GM12874 (cell line): ENCODE data around the gene GALNT2.

ENCODE experiments used
- TF ChIP-seq, protein P1 (sequence below): IDR thresholded peaks from 2 replicates; pipeline ENCODE4 v1.5.1; 2011; ENCODE audit warnings: low read depth, mild to moderate bottlenecking, control low read depth, low read length, moderate library complexity; ENCODE audit not compliant: insufficient read depth

Gene GALNT2

DNA sequence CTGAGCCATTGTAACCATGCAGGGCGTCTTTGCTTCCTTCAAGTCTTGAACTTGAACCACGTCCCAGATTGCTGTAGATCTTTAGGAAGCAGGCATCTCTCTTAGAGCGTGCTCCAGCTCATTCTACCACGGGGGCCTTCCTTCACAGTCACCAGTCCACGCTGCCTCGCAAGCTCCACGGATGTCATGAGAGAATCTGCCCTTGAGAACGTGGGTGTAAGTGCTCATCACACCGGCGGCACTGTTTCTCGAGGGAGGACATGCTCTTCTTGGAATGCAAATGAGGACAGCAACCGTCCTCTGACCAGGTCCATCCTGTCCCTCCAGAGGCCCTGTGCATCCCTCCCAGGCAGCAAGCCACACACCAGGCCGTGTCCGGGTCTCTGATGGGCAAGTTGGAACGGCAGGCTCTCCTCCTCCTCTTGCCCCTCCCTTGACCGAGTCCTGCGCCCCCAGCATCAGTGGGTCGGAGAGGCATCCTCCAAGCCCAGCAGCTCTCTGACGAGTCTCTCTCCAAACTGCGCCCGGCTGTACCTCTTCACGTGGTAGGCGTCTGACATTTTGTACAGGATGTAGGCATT, 256.0 kb downstream of the GALNT2 start:
- TF ChIP-seq, protein P1, sequence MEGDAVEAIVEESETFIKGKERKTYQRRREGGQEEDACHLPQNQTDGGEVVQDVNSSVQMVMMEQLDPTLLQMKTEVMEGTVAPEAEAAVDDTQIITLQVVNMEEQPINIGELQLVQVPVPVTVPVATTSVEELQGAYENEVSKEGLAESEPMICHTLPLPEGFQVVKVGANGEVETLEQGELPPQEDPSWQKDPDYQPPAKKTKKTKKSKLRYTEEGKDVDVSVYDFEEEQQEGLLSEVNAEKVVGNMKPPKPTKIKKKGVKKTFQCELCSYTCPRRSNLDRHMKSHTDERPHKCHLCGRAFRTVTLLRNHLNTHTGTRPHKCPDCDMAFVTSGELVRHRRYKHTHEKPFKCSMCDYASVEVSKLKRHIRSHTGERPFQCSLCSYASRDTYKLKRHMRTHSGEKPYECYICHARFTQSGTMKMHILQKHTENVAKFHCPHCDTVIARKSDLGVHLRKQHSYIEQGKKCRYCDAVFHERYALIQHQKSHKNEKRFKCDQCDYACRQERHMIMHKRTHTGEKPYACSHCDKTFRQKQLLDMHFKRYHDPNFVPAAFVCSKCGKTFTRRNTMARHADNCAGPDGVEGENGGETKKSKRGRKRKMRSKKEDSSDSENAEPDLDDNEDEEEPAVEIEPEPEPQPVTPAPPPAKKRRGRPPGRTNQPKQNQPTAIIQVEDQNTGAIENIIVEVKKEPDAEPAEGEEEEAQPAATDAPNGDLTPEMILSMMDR, result no peak

DNA sequence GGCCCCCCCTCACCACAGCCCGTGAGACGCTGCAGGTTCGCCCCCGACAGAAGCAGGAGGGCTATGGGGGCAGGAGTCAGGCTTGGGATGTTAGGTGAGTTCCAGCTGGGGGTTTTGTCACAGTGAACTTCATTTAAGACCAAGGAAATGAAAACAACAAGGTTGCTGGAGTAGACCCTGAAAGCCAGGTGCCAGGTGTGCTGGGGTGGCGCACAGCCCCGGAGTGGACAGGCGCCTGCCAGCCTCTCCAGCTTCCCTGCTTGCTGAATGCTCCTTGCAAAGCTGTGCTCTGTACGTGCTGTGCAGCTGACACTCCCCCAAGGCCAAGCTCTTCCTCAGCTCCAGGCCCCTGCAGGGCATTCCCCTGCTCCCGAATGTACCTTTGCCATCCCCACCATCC, 256.6 kb downstream of the GALNT2 start:
- TF ChIP-seq, protein P1, result no peak

DNA sequence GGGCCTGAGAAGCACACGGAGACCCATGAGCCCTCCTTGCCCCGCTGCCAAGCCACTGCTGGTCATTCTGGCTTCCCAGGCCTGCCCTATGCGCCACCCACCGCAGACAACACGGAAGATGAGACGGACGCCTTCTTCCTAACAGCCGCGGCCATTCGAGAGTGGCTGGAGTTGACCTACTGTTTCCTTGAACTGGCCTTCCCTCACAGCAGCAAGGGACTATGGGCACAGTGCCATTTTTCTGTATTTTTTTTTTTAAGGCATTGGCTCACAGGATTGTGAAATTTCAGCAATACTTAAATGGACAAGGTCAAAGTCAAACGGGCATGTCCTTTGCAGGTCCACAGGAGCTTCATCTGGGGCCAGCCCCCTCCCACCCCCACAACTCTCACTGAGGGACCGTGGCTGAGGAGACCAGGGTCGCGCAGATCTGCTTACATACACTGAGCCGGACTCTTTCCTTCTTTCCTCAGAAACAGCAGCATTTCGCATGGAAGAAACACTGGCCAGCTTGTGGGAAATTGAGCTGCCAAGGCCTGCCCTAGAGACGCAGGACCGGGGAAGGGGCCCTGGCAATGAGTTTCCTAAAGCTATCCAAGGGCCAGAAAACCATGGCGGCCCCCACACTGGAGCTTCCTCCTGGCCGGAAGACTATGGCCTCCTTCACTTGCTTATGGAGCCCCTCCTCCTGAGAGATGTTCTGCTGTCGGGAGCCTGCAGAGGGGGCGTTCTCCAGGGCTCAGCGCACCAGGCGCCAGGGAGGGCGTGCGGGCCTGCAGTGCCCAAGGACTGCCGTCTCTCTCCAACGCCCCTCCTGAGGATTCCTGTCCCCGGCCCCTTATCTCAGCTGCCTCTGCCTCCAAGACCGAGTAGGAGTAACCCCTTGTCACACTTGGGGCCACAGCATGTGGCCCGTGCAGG, 260.2 kb downstream of the GALNT2 start:
- TF ChIP-seq, protein P1, result no peak

DNA sequence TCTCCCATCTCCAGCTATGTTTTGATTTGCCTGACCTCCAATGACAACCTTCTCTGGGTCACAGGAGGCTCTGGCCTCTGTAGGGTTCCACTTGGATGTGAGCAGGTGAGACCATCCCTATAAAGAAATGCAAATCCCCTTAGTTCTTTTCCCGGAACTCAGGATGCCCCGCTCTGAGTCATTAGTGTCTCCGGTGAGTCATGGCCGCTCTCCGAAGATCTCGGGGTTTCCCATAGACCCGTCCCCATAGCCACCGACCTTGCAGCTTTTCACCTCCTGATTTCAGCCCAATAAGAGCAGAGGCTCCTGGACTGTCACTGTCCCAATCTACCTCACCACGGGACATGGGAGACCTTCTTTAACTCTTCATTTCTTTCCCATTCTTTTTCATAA, 260.9 kb downstream of the GALNT2 start:
- TF ChIP-seq, protein P1, result no peak

DNA sequence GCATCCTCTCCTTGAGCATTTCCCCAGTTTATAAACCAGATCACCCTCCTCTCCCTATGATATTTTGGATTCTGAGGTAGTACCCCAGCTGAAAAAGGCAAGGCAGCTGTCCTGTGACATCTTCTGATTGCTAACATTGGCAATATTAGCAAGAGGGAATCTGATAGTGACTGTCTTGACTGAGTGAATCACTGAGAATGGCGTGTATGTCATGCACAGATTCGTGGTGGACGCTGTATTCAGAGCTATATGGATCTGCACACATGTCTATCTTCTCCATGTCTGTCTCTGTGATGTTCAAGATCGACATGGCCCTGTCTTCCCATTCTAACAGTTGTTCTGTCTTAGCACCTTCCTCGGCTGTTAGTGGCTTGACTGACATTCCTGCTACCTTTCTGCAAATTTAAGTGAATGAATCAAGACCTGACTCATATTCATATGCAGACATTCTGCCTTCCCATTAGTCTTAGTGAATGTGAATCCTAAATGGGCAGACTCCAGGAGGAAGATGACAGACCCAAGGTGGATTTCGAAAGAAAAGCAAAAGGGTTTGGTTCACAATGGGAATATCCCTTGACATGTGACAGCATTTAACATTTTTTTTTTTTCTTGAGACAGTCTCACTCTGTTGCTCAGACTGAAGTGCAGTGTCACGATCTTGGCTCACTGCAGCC, 261.4 kb downstream of the GALNT2 start:
- TF ChIP-seq, protein P1, result no peak

DNA sequence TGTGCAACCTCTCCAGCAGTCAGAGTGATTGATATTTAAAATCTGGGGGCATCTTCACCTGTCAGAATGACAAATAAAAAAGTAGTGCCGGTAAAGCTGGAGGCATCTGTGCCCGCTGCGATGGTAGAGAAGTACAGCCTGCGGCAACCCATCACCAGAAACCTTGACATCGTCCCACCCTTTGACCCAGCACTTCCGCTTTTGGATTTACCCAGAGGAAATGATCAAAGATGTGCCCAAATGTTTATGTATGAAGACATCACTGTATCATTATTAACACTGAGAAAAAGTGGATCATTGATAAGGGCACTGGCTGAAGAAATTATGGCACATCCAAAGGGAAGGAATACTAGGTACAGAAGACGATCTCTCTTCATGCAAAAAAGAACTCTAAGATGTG, 263.1 kb downstream of the GALNT2 start:
- TF ChIP-seq, protein P1, result no peak
